AG08395 (cell line): Measurements from ENCODE around the gene PCDHGB4.
"Not testable (repeated sequence)": the region's sequence is repeated elsewhere in the genome, so short reads cannot be mapped to it uniquely, and the experiment has no call there.

ENCODE experiments used
- DNase-seq: peaks from one replicate; pipeline ENCODE4 v3.0.0; 2012; ENCODE audit warnings: mixed read lengths, low spot score

Gene PCDHGB4

GRCh38 chr5:141398608-141399007 lies 11.1 kb downstream of the PCDHGB4 start:
- no peak for DNase-seq

GRCh38 chr5:141399555-141400258 lies 12.2 kb downstream of the PCDHGB4 start:
- no peak for DNase-seq

- DNase-seq: peak; percentile 31
Observed at GRCh38 chr5:141402553-141403243, 15.2 kb downstream of the PCDHGB4 start, which contains the start of gene PCDHGA9. Gene PCDHGA9, plus strand, starts transcription at chr5:141402778. Its CDS starts 175 bp downstream, at chr5:141402953.

- no peak for DNase-seq
Observed at GRCh38 chr5:141403387-141403786, 15.9 kb downstream of the PCDHGB4 start.

- peak; percentile 14 for DNase-seq
Observed at GRCh38 chr5:141407790-141408505, 20.4 kb downstream of the PCDHGB4 start, which contains the start of gene PCDHGB6. Gene PCDHGB6, plus strand, starts transcription at chr5:141408021. Its CDS starts 182 bp downstream, at chr5:141408203.

- DNase-seq: no peak
Observed at GRCh38 chr5:141409598-141410306, 22.3 kb downstream of the PCDHGB4 start.

- DNase-seq: no peak
Observed at GRCh38 chr5:141411575-141411974, 24.1 kb downstream of the PCDHGB4 start.

GRCh38 chr5:141412854-141413539 lies 25.5 kb downstream of the PCDHGB4 start, which contains the start of gene PCDHGA10:
Gene PCDHGA10, plus strand, starts transcription at chr5:141412987. Its CDS starts 189 bp downstream, at chr5:141413176.
- DNase-seq: peak; percentile 67

- no peak for DNase-seq
Observed at GRCh38 chr5:141413540-141414069, 26.1 kb downstream of the PCDHGB4 start.

- DNase-seq: not testable (repeated sequence)
Observed at GRCh38 chr5:141414548-141415274, 27.2 kb downstream of the PCDHGB4 start.

- DNase-seq: not testable (repeated sequence)
Observed at GRCh38 chr5:141415275-141415618, 27.7 kb downstream of the PCDHGB4 start.

- peak; percentile 72 for DNase-seq
Observed at GRCh38 chr5:141417494-141418172, 30.1 kb downstream of the PCDHGB4 start, which contains the start of gene PCDHGB7. Gene PCDHGB7, plus strand, starts transcription at chr5:141417677. Its CDS starts 183 bp downstream, at chr5:141417860.

- DNase-seq: no peak
Observed at GRCh38 chr5:141419074-141419880, 31.8 kb downstream of the PCDHGB4 start.

GRCh38 chr5:141420855-141421488 lies 33.5 kb downstream of the PCDHGB4 start, which contains the start of gene PCDHGA11:
Gene PCDHGA11, plus strand, starts transcription at chr5:141421051. Its CDS starts 177 bp downstream, at chr5:141421228.
- DNase-seq: peak; percentile 61

- no peak for DNase-seq
Observed at GRCh38 chr5:141421489-141421855, 34.0 kb downstream of the PCDHGB4 start.

GRCh38 chr5:141422742-141423291 lies 35.3 kb downstream of the PCDHGB4 start:
- no peak for DNase-seq

- DNase-seq: no peak
Observed at GRCh38 chr5:141427783-141428426, 40.4 kb downstream of the PCDHGB4 start.
